Measurements from ENCODE around the gene CLIC4.
"Not testable (repeated sequence)": the region's sequence is repeated elsewhere in the genome, so short reads cannot be mapped to it uniquely, and the experiment has no call there.

The CLIC4 gene

DNA sequence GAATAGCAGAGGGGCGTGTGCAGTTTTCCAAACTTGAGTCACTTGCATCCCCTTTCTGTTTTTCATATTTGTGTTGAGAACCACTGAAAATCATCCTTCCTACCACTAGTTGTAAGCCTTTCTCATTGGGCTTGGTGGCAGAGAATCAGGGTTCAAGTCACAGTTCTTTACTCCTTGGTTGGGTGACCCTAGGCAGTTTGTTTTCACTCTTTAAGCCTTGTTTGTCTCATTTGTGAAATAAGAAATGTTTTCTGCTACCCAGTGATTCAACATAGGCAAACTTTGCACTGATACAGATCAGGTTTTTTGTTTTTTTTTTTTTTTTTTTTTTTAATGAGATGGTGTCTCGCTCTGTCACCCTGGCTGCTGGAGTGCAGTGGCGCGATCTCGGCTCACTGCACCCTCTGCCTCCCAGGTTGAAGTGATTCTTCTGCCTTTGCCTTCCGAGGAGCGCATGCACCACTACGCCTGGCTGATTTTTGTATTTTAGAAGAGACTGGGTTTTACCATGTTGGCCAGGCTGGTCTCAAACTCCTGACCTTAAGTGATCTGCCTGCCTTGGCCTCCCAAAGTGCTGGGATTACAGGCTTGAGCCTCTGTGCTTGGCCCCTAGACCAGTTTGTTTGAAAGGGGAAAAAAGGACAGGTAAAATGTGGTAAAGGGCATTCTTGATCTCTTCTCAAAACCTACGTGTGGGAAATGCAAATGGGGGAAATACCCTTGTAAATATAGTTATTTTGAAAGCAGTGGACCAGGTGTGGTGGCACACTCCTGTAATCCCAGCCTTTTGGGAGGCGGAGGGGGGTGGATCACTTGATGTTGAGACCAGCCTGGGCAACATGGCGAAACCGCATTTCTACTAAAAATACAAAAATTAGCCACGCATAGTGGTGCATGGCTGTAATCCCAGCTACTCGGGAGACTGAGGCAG is 3.2 kb downstream of the CLIC4 start:
- DNase-seq: no peak

DNA sequence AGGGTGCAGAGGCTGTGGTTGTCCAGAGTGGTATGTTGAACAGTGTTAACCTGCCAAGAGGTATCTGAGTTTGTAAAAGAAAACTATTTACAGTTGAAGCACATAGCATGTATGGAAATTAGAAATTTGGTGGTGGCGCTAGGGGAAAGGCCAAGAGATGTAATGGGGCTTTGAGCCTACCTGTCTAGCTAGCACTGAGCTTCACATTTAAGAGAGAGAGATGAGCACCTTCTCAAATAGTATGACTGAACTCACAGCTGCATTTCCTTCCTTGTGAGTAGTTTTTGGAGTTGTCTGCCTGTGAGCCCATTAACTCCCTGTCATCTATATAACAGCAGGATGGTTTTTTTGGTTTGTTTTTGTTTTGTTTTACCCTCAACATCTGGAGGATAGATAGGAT is 4.0 kb downstream of the CLIC4 start:
- no peak for DNase-seq

DNA sequence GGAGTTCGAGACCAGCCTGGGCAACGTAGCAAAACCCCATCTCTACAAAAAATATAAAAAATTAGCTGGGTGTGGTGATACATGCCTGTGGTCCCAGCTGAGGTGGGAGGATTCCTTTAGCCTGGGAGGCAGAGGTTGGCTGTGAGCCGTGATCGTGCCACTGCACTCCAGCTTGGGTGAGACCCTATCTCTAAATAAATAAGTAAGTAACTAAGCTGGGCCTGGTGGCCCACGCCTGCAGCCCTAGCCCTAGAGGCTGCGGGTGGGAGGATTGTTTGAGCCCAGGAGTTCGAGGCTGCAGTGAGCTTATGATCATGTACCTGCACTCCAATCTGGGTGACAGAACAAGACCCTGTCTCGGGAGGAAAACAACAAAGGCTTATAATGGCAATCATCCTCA is 4.6 kb downstream of the CLIC4 start:
- DNase-seq: no peak

DNA sequence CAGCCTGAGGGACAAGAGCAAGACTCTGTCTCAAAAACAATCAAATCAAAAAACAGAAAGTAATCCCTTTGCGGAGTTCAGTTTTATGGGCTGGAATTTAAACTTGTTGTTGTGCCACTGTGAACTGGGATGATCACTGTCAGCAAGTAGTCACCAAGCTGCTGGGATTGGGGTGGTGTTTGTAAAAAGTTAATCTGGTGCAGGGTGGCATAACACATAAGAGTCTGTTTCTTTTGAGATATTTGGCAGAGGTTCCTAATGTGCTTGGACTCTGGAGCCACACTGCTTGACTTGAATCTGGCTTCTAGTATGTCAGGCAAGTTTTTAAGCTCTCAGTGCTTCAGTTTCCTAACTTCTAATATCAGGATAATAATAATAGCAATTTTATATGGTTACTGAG is 6.6 kb downstream of the CLIC4 start:
- DNase-seq: no peak

DNA sequence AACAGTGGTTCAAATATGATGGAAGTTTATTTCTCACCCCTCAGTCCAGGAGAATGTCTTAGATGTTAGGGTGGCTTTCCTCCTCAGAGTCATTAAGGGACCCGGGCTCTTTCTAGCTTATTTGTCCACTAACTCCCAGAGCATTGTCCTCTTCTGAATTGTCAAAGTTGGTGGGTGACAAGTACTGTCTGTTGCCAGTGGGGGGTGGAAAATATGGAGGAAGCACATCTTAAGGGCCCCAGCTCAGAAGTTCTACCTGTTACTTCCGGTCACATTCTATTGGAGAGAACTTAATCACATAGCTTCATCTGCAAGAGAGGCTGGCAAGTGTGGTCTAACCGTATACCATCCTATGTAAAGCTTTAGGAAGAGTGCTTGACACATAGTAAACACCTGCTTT is 7.1 kb downstream of the CLIC4 start:
- no peak for DNase-seq

DNA sequence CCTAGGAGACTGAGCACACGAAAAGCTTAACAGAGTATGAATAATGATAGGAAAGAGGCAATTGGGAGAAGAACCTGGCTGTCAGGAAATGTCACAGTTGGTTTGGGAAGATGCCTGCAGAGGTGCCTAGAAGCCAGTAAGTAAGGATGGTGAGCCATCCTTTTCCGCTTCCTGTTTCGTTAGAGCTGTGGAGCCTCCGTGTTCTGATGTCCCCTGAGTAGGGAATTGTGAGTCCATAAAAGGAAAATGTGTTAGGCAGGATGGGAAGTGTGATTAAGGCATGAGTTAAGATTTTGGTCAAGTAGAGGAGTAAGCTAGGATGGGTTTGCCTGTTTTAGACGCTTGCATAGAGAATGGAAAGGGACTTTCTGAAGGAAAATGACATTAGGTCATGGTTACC is 9.0 kb downstream of the CLIC4 start:
- DNase-seq: no peak

DNA sequence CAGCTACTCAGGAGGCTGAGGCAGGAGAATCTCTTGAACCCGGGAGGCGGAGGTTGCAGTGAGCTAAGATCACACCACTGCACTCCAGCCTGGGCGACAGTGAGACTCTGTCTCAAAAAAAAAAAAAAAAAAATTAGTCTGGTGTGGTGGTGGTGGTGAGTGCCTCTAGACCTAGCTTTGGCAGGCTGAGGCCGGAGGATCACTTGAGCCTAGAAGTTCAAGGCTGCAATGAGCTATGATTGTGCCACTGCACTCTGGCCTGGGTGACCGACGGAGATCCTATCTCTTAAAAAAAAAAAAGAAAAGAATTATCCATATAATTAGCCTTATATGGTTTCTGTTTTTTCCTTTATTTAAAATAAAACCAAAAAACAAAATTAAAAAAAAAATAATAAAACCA is 10.1 kb downstream of the CLIC4 start:
- not testable (repeated sequence) for DNase-seq

DNA sequence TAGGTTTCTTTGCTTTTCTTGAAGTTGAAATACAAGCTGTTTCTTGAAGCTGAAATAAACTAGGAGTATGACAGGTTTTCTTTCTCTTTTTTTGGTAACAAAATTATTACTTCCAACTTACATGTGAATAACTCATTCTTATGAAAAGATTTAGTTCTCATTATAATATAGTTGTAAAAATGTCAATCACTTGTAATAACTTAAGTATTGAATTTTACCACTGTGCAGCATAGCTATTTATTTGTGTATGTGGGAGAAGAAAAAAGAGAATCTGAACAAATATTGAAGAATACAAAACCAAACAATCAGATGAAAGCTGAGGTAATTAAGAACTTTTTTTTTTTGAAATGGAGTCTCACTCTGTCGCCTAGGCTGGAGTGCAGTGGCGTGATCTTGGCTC is 11.1 kb downstream of the CLIC4 start:
- DNase-seq: no peak

DNA sequence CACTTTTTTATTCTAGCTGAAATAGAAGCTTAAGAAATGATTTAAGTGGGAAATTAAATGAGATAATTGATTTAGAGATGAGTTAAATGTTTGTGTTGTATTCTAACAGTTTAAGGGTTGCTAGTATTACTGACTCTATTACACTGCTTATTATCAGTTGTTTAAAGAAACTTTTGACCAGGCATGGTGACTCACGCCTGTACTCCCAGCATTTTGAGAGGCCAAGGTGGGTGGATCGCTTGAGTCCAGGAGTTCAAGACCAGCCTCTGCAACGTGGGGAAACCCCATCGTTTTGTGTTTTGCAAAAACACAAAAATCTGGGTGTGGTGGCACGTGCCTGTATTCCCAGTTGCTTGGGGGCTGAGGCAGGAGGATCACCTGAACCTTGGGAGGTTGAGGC is 14.2 kb downstream of the CLIC4 start:
- DNase-seq: no peak

DNA sequence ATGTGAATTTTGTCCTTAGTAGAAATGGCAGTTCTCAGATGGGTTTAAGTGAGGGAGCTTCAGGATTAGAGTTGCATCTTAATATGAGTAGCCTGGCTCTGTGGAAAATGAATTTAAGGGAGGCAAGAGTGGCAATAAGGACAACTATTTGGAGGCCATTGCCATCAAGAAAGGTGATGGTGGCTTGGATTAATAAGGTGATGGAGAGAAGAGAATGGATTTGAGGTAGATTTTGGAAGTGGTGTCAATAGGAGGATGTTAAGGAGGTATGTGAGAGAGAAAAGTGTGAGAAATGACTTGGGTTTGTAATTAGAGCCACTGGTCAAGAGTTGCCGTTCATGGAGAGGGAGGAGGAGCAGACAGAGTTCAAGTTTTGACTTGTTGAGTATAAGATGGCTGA is 16.3 kb downstream of the CLIC4 start:
- DNase-seq: no peak

DNA sequence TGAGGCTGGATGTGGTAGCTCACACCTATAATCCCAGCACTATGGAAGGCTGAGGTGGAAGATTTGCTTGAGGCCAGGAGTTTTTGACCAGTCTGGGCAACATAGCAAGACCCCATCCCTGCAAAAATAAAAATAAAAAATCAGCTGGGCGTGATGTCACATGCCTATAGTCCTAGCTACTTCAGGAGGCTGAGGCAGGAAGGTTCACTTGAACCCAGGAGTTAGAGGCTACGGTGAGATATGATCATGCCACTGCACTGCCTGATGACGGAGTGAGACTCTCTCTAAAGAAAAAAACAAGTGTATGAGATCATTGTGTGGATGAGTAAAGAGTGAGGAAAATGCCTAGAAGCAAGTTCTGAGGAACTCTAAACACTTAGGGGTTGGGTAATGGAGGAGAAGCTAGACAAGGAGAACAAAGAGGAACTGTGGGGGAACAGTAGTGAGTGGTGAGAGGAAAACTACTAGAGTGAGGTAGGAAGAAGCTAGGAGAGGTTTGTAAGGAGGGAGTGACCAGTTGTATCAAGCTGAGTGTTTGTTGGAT is 17.0 kb downstream of the CLIC4 start:
- no peak for DNase-seq

DNA sequence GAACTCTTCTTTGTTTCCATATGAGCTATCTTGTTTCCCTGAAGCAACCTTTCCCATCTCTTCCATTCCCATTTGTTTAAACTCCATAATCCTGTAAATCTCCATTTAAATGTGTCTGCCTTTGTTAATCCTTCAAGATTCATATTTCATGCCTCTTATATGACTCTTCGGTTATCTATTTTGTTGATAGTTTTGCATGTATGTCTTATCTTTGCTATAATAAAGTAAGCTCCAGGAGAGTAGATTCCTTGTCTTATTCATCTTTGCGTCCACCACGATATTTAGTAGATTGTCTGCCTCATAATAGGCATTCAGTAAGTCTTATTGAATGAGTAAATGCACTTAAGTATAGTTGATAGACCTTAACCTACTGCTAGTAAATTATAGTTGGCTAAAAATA is 18.4 kb downstream of the CLIC4 start:
- DNase-seq: no peak

DNA sequence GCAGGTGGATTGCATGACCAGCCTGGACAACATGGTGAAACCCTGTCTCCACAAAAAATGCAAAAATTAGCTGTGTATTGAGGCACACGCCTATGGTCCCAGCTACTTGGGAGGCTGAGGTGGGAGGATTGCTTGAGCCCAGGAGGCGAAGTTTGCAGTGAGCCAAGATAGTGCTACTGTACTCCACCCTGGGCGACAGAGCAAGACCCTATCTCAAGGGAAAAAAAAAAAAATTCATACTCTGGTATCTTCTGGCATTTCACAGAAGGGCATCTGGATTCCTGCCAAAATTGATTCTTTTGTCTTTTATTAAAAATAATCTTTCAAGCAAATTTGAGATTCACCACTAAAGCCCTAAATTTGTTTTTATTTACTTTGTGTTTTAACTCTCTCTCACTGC is 19.2 kb downstream of the CLIC4 start:
- no peak for DNase-seq

DNA sequence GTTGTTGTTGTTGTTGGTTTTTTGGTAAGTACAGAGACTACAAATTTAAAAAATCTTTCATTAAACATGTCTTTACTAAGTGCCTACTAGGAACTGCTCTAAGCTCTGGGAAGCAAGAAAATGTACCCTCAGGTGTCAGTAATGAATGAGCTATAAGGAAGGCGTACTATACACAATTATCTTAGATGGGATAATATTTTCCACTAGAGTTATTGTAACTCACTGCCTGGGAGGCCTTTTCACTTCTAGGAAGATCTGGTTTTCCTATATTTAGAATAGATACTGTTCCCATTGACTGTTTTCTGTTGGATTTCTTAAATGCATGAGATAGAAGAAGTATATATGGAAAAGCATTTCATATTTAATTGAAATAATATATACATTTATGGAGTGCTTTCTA is 19.6 kb downstream of the CLIC4 start:
- DNase-seq: no peak

DNA sequence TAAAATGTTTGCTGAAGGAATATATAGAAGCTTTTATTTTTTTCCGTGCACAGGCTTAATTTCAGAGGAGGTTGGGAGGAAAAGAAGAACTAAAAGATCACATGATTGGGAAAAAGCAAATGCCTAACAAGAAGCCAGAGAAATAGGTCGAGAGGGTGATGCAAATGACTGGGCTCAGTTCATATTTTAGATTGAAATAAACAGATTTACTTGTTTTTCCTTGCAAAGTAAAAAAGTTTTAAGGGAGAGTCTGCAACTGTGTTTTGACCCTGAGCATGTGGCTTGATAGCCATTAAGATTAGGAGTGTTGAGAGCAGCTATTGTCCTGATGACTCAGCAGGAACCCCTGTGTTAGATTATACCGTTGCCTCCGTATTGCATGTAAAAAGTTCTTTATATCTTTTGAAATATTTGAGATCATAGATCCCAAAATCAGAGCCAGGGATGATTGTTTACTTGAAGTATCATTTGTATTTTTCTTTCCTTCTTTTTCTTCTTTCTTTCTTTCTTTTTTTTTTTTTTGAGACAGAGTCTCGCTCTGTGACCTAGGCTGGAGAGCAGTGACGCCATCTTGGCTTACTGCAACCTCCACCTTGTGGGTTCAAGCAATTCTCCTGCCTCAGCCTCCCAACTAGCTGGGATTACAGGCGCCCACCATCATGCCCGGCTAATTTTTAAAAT is 20.2 kb downstream of the CLIC4 start:
- no peak for DNase-seq

DNA sequence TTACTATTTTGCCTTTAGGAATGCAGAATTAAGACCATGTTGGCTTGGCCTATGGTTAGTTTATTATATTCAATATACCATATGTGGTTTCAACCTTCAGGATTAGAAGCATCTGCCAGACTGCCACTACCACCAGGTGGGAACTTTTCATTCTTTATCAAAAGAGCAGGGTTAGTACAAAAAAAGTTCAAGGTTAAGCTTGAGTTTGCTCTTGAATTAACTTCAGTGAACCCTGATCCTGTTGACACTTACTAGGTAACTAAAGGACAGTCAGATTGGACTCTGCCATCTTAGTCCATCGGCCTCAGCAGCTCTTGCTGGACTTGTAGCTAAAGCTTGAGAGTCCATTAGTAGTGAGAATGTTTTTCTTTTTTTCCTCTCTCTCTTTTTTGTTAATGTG is 22.1 kb downstream of the CLIC4 start:
- no peak for DNase-seq

DNA sequence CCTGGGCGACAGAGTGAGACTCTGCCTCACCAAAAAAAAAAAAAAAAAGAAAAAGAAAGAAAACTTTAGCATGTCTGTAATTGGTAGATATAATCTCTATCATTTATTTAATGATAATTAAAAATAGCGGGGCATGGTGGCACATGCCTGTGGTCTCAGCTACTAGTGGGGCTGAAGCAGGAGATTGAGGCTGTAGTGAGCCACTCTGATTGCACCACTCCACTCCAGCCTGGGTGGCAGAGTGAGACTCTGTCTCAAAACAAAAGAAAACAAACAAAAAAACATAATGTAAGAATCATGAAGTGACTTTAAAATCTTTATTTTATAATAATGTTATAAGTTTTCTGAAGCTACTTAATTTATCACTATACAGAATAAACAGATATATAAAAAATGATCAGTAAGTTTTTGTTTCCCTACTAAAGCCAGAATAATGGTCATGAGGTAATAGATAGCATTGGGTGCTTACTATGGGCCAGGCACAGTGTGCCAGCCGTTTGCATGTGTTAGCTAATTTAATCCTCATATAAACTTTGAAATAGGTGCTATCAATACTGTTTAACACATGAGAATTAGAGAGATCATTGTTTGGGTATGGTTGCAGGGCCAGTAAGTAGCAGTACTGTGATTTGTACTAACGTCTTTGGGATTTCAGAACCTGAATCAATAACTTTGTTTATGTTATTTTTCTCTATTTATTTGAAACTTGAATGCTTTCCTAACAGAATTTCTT is 23.8 kb downstream of the CLIC4 start:
- DNase-seq: no peak

DNA sequence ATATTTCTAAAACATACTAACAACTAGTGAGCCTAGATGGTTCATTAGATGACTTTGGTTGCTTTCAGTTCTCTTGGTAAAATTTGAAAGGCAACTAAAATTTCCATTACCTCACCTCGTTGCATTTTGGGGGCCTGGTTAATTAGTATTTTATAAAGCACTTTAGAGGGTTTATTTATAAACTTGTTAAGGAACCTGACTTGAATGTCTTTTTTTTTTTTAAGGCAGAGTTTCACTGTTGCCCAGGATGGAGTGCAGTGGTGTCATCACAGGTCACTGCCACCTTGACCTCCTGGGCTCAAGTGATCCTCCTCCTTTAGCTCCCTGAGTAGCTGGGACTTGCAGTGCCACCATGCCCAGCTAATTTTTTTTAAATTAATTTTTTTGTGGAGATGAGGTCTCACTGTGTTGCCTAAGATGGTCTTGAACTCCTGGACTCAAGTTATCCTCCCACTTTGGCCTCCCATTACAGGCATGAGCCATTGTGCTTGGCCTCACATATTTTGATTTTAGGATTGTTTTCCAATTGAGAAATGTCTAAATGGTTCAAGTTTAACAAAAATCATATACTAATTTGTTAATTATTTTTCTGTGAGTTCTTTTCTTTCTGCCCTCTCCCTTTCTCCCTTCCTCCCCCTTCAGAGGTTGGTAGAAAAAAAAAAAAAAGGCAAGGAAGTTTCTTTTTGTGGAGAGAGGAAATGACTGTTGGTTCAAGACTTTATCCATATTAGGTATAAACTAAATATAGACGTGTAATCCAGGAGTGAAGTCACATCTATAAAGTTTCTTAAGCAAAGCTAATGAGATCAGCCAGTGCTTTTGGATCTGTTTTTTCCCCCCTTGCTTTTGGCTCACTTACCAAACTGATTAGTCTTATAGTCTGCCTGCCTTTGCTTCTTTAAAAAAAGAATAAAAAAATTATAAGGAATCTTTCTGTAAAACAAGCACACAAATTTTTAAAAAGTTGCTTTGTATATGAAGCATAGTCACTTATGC is 24.7 kb downstream of the CLIC4 start:
- DNase-seq: no peak

DNA sequence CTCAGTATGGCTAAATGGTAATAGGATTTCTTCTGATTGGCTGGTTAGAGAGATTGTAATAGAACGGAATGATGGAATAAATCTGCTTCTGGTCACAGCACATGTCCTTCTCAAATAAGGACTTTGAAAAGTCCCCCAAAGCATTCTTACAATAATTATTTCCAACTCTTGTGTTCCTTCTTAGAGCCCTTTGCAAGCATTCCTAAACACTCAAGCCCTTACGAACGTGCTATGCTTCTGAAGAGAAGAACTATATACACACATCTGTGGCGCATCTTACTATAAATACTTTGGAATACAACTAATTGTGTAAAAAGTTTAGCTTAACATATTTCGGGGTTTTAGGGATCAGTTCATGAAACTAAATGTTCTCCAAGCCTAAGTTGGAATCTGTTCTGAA is 25.6 kb downstream of the CLIC4 start:
- no peak for DNase-seq

DNA sequence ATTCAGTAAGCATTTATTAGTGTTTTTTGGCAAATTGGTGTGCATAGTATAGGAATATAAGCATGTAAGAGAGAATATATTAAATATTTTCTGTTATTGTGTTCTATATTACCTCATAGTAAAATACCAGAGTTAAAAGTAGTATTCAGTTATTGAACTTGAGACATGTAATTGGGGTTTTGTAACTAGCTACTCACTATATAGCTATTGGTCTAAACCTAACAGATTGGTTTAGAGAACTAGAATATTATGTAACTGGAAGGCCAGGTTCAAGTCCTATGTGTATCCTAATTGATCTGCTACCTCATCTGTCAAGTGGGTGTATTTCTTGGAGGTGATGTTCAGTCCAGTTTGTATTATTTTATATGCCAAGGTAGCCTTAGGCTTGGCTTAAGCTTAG is 26.3 kb downstream of the CLIC4 start:
- DNase-seq: no peak

DNA sequence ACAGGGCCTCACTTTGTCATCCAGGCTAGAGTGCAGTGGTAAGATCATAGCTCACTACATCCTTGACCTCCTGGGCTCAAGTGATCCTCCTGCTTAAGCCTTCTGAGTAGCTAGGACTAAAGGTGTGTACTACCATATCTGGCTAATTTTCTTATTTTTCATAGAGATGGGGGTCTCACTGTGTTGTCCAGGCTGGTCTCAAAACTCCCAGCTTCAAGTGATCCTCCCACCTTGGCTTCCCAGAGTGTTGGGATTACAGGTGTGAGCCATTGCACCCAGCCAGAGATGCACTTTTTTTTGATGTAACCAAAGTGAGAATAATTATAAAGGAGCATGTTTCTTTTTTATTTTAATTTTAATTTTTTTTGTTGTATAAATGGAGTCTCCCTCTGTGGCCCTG is 28.4 kb downstream of the CLIC4 start:
- DNase-seq: no peak

DNA sequence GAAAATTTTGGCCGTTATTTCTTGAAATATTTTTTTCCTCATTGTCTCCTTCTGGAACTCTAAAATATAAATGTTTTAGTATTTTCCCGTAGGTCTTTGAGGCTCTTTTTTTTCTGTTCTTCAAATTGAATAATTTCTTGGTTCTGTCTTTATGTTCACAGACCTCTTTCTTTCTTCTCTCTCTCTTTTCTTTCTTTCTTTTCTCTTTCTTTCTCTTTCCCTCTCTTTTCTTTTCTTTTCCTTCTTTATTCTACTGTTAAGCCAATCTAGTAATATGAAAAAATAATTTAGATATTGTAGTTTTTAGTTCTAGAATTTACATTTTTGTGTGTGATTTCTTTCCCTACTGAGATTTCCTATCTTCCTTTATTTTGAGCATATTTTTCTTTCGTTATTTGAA is 30.1 kb downstream of the CLIC4 start:
- no peak for DNase-seq
